ENCODE data around the gene CALCR.
A peak's percentile ranks its signal among the peaks of the same experiment; 100 is the strongest.
"Not testable (repeated sequence)": the region's sequence is repeated elsewhere in the genome, so short reads cannot be mapped to it uniquely, and the experiment has no call there.

CALCR gene

DNA sequence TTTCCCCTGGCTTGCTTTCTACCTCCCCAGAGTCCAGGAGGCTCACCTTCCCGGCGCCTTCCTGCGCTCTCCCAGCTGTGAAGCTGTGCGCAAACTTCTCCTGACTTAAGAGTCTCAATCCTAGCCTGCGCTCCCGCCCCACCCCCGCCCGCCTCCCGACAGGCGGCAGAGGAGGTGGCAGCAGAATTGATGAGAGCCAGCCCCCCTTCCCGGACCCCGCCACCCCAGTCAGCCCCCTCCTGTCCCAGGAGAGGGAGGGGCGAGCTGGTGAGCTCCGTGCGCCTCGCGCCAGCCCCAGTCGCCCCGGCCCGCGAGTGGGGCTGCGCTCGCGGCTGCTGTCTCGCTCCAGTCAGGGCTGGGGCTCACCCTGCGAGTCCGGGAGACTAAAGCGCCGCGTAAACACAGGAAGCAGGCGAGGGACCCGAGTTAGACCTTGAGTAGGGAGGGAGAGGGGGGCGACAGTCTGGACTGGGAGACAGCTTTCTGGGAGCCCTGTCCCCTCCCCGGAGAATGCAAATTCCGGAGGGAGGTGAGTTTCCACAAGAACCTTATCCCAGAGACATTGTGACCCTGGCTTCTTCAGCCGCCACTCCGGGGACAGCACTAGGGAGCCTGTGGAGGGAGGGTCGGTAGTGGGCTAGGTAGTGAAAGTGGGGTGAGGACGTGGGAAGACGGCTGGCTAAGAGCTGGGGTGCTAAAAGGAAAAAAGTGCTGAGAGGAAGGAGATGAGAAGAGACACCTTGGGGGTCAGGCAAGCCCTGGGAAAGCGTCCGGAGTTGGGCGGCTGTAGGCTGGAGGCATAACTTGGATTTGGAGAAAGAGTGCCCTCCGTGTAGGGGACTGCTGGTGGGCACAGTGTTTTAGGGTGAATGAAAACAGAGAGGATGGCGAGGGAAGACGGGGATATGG lies at the start of gene CALCR:
Gene CALCR (minus strand): TSS at position 79 of the 909 bp plus-strand sequence. CDS start 87,743 bp downstream, outside the sequence.
- no peak for DNase-seq

DNA sequence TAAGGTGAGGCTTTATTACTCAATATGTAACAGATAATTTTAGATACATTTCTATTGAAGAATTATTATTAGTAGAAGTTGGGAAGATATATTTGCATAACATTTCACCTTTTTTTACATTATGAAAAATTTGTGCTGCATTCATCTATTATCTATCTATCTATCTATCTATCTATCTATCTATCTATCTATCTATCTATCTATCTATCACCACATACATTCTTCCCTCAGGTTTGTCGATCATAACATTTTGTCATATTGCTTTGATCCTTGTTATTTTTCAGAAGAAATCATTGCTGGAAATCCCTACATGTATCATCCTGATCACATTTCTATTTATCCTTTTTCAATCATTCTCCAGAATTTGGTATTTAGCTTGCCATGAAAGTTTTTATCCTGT lies 49.3 kb upstream of the CALCR start:
- no peak for DNase-seq

DNA sequence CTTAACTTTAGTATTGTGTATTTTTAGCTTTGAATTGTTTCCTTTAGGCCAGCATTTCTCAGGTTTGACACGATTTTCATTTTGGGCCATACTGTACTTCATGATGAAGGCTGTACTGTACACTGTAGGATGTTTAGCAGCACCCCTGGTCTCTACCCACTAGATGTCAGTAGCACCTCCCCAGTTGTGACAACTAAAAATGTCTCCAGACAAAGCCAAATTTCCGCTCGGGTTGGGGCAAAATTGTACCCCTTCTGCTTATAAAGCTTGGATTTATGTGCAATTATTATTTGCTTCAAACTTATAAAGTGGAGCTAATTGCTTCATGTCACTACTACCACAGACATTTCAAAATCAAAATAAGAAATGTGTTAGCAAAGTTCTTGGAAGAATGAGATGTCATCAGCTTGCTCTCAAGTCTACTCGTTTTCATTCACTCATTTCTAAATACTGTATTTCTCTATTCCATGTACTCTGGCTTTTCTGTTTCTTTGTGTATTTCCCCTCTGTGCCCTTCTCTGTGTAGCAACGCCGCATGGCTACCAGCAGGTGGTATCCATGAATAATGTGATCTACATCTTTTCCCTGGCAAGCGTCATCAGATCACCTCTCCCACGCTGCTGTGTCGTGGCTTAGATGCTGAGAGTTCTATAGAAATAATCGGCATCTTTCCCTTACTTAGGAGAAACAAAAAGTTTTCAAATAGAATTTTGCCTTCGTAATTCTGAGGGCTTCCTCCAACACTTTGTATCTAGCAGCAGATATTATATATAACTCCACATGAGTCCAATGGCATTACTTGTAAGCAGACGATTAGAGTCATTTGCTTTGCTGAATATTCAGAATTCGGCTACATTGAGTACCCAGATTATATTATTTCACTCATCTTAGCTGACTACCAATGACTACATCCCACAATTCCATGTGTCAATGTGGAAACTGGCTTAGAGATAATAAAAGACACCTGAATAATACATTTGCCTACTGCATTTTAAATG lies 47.8 kb upstream of the CALCR start:
- DNase-seq, result peak; percentile 4 to 44

GRCh38 chr7:93620864-93621263 lies 46.3 kb upstream of the CALCR start:
- DNase-seq, result no peak

- no peak for DNase-seq
These were observed 45.5 kb upstream of the CALCR start for GRCh38 chr7:93620057-93620456.

- DNase-seq, result no peak
These were observed 26.8 kb upstream of the CALCR start for GRCh38 chr7:93601363-93601762.

- no peak for DNase-seq
These were observed 19.7 kb upstream of the CALCR start for GRCh38 chr7:93594250-93594649.

DNA sequence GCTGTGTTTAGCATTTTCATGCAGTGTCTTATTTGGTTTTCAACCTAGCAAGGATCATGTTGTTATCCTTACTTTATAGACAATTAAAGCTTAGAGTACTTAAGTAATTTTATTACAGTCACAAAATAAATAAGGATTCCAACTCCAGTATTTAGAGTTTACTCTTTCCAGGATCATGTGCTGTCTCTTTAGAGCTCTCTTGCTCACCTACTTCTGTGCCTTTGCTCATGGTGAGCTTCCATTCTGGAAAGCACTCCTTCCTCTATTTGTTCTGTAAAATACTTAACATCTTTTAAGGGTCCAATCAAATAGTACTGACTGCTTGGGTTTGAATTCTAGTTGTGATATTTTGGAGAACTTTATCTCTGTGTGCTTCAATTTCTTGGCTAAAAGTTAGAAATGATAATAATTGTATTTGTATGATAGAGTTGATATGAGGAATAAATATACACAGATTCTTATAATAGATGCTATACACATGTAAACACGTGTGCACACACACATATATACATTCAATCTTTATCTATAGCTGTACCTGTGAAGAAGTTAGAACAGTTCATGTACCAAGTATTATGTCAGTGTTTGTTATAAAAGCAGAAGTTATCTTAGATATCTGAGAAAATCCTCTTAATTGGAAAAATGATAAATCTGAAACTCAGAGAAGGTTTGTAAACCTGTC lies 18.2 kb upstream of the CALCR start:
- DNase-seq, result no peak

DNA sequence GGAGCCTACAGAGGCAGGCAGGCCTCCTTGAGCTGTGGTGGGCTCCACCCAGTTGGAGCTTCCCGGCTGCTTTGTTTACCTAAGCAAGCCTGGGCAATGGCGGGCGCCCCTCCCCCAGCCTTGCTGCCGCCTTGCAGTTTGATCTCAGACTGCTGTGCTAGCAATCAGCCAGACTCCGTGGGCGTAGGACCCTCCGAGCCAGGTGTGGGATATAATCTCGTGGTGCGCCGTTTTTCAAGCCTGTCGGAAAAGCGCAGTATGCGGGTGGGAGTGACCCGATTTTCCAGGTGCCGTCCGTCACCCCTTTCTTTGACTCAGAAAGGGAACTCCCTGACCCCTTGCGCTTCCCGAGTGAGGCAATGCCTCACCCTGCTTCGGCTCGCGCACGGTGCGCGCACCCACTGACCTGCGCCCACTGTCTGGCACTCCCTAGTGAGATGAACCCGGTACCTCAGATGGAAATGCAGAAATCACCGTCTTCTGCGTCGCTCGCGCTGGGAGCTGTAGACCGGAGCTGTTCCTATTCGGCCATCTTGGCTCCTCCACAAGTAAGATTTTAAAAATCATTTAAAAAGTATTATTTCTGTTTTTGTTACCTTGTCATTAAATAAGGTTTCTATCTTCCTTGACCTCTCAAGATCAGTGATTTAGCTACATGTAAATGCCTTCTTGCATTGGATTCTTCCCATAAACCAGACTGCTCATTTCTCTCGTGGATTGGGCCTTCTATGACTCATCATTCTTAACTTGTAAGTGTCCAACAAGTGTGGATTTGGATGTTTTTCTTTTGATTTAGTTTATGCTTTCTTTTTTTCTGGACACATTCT lies 16.9 kb upstream of the CALCR start:
- not testable (repeated sequence) for DNase-seq

- DNase-seq, result not testable (repeated sequence)
These were observed 11.9 kb upstream of the CALCR start for GRCh38 chr7:93586479-93586865.

DNA sequence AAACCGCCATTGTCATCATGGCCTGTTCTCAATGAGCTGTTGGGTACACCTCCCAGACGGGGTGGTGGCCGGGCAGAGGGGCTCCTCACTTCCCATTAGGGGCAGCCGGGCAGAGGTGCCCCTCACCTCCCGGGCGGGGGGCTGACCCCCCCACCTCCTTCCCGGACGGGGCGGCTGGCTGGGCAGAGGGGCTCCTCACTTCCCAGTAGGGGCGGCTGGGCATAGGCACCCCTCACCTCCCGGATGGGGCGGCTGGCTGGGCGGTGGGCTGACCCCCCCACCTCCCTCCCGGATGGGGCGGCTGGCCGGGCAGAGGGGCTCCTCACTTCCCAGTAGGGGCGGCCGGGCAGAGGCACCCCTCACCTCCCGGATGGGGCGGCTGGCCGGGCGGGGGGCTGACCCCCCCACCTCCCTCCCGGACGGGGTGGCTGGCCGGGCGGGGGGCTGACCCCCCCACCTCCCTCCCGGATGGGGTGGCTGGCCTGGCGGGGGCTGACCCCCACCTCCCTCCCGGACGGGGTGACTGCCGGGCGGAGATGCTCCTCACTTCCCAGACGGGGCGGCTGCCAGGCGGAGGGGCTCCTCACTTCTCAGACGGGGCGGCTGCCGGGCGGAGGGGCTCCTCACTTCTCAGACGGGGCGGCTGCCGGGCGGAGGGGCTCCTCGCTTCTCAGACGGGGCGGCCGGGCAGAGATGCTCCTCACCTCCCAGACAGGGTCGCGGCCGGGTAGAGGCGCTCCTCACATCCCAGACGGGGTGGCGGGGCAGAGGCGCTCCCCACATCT lies 11.4 kb upstream of the CALCR start:
- DNase-seq, result not testable (repeated sequence)

DNA sequence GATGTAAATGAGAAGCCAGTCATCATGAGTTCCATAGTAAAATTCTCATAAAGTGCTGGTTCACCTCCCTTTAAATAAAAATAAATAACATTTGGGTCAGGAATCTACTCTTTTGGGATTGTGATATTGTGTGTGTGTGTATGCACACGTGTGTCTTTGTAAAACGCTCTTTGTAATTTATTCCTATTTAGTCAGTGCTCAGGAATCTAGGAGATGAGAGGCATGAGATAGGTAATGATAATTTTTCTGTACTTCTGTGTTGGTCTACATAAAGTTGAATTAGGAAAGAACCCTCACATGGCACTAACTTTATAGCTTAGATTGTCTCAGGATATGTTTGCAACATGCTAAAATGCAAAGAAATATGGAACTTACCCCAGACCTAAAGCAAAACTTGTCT lies 4.9 kb upstream of the CALCR start:
- no peak for DNase-seq

GRCh38 chr7:93578762-93579161 lies 4.2 kb upstream of the CALCR start:
- no peak for DNase-seq

GRCh38 chr7:93575555-93576399 lies 1.3 kb upstream of the CALCR start:
- no peak for DNase-seq

GRCh38 chr7:93574269-93574645 lies 267 bp downstream of the CALCR start:
- DNase-seq, result no peak

GRCh38 chr7:93569189-93569588 lies 5.3 kb downstream of the CALCR start:
- DNase-seq, result no peak

- DNase-seq, result no peak
These were observed 7.6 kb downstream of the CALCR start for GRCh38 chr7:93566876-93567275.

- DNase-seq, result no peak
These were observed 10.9 kb downstream of the CALCR start for GRCh38 chr7:93563584-93563983.

GRCh38 chr7:93562936-93563335 lies 11.6 kb downstream of the CALCR start:
- no peak for DNase-seq

DNA sequence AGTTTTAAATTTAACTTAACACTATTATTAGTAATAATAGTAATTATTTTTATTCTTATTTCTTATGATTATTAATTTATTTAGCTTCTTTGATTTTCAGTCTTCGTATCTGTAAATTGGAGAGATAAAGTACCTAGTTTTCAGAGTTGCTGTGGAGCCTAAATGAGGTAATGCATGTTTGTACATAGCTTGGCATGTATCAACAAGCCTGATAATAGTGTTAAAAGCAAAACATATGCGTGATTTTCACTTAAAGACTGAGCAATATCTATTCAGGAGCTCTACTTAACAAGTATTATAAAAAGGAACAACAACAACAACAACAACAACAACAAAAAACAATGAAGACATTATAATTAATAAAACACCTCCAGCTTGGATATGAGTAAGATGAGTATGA lies 12.4 kb downstream of the CALCR start:
- no peak for DNase-seq
